AG09309 (cell line): ENCODE data around the gene MEA1.

Experiments used
- DNase-seq: peaks from one replicate; pipeline ENCODE4 v3.0.0-alpha.2; 2010; ENCODE audit warnings: low read depth
- H3K4me3 ChIP-seq: 2 replicates; pipeline ENCODE4 v1.5.1; 2011; ENCODE audit warnings: mild to moderate bottlenecking, low read depth, low read length, moderate library complexity; ENCODE audit not compliant: control insufficient read depth
- TF ChIP-seq, protein P1 (sequence below): IDR thresholded peaks from 2 replicates; pipeline ENCODE4 v1.5.1; 2011; ENCODE audit warnings: mild to moderate bottlenecking, low read depth, low read length, inconsistent platforms; ENCODE audit not compliant: insufficient read depth, control insufficient read depth; ENCODE audit errors: missing control alignments

The MEA1 gene

DNA sequence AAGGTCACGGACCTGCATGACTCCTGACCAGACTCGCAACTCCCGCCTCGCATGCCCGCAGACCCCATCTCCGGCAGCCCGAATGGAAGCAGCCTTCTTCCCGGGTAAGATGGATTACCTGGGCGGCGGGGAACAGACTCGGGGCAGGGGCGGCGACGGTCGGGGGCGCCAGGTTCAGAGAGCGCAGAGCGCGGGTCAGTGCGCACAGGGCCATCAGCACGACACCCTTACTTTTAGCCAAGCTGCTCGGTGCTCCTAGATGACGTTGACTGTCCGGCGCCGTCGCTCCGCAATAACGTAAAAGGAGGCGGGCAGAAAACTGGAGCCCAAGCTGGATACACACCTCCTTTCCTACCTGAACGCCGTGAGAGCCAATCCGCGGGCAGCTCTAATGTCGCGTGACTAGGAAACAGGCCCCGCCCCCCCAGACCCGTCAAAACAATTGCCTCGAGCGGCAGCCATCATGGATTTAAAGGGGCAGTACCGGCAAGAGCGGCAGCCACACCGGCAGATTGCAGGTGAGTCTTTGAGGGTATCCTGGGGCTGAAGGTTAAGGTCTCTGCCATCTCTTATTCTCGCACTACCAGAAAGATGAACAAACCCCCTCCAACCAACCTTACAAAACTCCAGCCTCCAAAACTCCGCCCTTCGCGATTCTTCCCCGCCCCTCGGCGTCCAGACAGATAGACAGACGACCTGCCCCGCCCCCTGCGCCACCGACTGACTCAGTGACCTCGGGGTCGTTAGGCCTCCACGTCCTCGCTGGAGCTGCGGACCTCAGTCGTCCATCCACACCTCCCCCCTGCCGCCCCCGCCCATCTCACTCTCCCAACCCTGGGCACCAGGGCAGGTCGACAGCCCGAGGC is 45.7 kb upstream of the MEA1 start, which contains the start of the genes KLC4 and MRPL2:
TSS of gene KLC4 (plus strand) at position 464 of the 866 bp plus-strand sequence. CDS start 1,705 bp downstream, outside the sequence.
TSS of gene MRPL2 (minus strand) at position 267 of the 866 bp plus-strand sequence. CDS start at position 214, 53 bp downstream.
- peak within 1 kb of the TSS; percentile 94 for H3K4me3 ChIP-seq
- TF ChIP-seq, protein P1, sequence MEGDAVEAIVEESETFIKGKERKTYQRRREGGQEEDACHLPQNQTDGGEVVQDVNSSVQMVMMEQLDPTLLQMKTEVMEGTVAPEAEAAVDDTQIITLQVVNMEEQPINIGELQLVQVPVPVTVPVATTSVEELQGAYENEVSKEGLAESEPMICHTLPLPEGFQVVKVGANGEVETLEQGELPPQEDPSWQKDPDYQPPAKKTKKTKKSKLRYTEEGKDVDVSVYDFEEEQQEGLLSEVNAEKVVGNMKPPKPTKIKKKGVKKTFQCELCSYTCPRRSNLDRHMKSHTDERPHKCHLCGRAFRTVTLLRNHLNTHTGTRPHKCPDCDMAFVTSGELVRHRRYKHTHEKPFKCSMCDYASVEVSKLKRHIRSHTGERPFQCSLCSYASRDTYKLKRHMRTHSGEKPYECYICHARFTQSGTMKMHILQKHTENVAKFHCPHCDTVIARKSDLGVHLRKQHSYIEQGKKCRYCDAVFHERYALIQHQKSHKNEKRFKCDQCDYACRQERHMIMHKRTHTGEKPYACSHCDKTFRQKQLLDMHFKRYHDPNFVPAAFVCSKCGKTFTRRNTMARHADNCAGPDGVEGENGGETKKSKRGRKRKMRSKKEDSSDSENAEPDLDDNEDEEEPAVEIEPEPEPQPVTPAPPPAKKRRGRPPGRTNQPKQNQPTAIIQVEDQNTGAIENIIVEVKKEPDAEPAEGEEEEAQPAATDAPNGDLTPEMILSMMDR = no peak
- DNase-seq = peak; percentile 90

DNA sequence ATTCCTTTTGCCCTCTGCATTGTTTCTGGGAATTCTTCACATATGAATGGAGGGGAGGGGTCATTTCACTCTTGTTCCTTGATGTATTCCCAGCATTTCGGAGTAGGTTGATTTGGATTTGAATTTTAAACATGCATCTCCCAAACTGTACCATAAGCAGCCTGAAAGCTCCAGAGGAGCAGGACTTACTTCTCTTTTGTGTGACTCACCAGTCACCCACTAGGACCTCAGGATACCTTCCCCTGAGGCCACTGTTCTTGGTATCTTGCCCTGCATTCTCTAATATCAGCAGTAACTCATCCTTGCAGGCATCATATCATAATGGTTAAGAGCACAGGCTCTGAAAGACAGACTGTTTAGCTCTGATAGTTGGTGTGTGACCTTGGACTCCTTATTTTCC is 44.8 kb upstream of the MEA1 start:
- DNase-seq = no peak
- H3K4me3 ChIP-seq = peak overlapping the region; percentile 94
- TF ChIP-seq, protein P1 = no peak

- TF ChIP-seq, protein P1 = no peak
- no peak for DNase-seq
- H3K4me3 ChIP-seq = no peak overlapping the region
Measured at GRCh38 chr6:43055966-43056365, 42.2 kb upstream of the MEA1 start.

DNA sequence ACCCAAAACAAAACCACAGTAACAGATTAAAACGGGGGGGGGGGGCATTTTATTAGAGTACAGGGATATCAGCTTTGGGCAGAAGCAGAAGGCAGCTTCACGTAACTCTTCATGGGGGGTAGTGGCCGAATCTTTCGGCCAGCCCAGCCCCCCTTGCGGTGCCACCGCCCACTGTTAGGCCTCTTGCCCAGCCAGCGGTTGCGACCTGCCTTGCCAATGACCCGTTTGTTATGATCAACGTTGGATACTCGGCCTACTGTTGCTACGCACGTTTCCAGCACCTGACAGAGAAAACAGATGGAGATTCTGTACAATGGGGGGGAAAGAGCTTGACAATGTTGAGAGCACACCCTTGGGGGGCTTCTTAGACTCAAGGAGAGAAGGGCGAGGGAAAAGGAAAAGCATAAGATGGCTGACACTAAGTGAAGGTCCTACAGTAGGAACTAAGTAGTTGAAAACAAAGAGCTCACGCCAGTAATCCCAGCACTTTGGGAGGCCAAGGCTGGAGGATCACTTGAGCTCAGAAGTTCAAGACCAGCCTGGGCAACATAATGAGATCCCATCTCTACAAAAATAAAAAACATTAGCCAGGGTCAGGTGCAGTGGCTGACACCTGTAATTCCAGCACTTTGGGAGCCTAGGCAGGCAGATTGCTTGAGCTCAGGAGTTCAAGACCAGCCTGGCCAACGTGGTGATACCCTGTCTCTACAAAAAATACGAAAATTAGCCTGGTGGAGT is 40.6 kb upstream of the MEA1 start:
- DNase-seq = no peak
- TF ChIP-seq, protein P1 = no peak
- H3K4me3 ChIP-seq = peak overlapping the region; percentile 70

DNA sequence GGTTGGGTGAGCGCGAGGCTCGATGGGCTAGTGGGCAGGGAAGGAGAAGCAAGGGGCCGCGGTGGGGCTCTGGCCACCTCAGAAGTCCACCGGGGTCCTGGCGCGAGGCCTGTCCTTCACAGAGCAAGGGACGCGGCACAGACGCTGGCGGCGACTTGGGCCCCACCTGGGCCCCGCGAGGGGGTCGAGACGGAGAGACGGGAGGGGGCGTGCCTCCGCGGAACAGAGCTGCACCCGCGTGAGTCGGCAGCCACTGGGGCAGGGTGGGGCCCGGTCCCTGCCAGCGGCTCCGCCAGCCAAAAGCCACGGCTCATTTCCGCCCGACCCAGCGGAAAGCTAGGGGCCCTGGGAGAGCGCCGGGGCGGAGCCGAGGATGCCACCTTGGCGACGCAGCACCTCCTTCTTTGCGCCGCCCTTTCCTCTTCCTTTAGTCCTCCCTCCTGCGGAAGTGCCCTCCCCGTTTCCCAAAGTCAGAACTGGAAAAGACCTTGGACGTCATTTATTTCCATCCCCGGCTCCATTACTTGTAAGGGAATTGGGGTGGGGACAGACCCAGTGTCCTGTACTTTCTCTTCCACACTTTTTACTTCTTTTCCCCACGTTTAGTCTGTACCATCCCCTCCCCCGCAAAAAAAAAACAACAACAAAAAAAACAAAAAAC is 39.9 kb upstream of the MEA1 start, which contains the start of gene CUL7:
TSS of gene CUL7 (minus strand) at position 307 of the 661 bp plus-strand sequence. CDS start 1,063 bp downstream, outside the sequence.
- DNase-seq = peak; percentile 70
- H3K4me3 ChIP-seq = peak within 1 kb of the TSS; percentile 70
- TF ChIP-seq, protein P1 = no peak
